Measurements from ENCODE around the gene NFIA. TPM values are rescaled to one million over a fixed set of nuclear protein-coding genes. Genes with fewer than 3 reads are reported as not detected.
"Not testable (repeated sequence)": the region's sequence is repeated elsewhere in the genome, so short reads cannot be mapped to it uniquely, and the experiment has no call there.

Gene NFIA
- total RNA-seq, 1 donor from 2014 or later, result 1.2 TPM

DNA sequence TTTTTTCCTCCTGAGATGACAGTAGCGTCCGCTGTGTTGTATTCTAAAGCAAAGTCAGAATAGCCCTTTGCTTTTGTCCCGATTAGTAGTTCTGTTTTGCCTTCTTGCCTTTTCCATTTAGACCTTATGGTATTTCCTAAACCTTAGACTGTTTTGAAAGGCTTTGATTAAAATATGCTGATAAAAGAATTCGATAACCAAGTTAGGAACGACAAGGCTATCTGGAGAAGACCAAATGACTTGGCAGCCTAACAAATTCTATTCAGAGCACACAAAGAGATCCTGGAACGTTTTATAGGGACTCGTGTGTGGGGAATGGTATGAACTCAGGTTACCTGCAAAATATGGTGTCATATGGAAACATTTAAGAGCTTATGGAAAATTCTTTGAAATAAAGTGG, 42.9 kb downstream of the NFIA start:
- Mint-ChIP-seq H3K4me1 (ENCODE audit: low read depth) (no peaks in the 10 kb centered on the region), H3K27ac (no peak overlapping the region), H3K36me3 (ENCODE audit: insufficient read depth) (no peaks in the 10 kb centered on the region), H3K4me3 (ENCODE audit: low read depth) (no peak overlapping the region), H3K9me3 (ENCODE audit: low read depth) (no peaks in the 10 kb centered on the region), H3K27me3 (peaks cover 67% of the 10 kb centered on the region)
- DNase-seq (ENCODE audit: low spot score, unreplicated experiment), result no peak
- TF ChIP-seq, protein P1, sequence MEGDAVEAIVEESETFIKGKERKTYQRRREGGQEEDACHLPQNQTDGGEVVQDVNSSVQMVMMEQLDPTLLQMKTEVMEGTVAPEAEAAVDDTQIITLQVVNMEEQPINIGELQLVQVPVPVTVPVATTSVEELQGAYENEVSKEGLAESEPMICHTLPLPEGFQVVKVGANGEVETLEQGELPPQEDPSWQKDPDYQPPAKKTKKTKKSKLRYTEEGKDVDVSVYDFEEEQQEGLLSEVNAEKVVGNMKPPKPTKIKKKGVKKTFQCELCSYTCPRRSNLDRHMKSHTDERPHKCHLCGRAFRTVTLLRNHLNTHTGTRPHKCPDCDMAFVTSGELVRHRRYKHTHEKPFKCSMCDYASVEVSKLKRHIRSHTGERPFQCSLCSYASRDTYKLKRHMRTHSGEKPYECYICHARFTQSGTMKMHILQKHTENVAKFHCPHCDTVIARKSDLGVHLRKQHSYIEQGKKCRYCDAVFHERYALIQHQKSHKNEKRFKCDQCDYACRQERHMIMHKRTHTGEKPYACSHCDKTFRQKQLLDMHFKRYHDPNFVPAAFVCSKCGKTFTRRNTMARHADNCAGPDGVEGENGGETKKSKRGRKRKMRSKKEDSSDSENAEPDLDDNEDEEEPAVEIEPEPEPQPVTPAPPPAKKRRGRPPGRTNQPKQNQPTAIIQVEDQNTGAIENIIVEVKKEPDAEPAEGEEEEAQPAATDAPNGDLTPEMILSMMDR (IDR thresholded peaks at IDR 0.05; ENCODE audit: unreplicated experiment), result no peak

DNA sequence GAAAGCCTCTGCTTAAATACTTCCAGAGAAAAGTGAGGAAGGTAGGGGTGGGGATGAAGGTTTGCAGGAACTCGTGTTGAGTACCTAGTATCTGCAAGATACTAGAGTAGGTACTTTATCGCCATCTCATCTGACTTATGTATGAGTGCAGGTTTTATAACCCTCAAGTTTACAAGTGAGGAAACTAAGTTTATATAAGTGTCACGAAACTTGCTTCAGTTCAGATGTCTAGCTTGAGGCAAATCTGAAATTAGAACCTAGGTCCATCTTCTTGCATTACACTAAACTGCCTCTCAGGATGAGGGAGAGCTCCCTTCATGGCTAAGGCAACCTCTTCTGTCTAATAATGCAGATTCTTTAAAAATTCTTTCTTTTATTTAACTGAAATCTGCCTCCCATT, 43.5 kb downstream of the NFIA start:
- no peak overlapping the region for H3K4me3 Mint-ChIP-seq (ENCODE audit: low read depth)
- H3K27me3 Mint-ChIP-seq, result peaks cover 65% of the 10 kb centered on the region
- no peak for DNase-seq (ENCODE audit: low spot score, unreplicated experiment)
- no peaks in the 10 kb centered on the region for H3K36me3 Mint-ChIP-seq (ENCODE audit: insufficient read depth)
- no peaks in the 10 kb centered on the region for H3K4me1 Mint-ChIP-seq (ENCODE audit: low read depth)
- TF ChIP-seq, protein P1 (IDR thresholded peaks at IDR 0.05; ENCODE audit: unreplicated experiment), result no peak
- no peak overlapping the region for H3K27ac Mint-ChIP-seq
- H3K9me3 Mint-ChIP-seq (ENCODE audit: low read depth), result no peaks in the 10 kb centered on the region

DNA sequence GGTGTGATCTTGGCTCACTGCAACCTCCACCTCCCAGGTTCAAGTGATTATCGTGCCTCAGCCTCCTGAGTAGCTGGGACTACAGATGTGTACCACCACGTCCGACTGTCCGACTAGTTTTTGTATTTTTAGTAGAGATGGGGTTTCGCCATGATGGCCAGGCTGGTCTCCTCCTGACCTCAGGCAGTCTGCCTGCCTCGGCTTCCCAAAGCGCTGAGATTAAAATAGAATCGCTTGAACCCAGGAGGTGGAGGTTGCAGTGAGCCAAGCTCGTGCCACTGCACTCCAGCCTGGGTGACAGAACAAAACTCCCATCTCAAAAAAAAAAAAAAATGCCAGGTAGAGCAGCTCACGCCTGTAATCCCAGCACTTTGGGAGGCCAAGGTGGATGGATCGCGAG, 44.5 kb downstream of the NFIA start:
- H3K27ac Mint-ChIP-seq; H3K9me3 Mint-ChIP-seq (ENCODE audit: low read depth); DNase-seq (ENCODE audit: low spot score, unreplicated experiment); H3K4me1 Mint-ChIP-seq (ENCODE audit: low read depth); H3K4me3 Mint-ChIP-seq (ENCODE audit: low read depth); H3K36me3 Mint-ChIP-seq (ENCODE audit: insufficient read depth): not testable (repeated sequence)
- peaks cover 65% of the 10 kb centered on the region for H3K27me3 Mint-ChIP-seq

GRCh38 chr1:61130338-61131000, 48.1 kb downstream of the NFIA start:
- no peaks in the 10 kb centered on the region for H3K36me3 Mint-ChIP-seq (ENCODE audit: insufficient read depth)
- TF ChIP-seq, protein P1 (IDR thresholded peaks at IDR 0.05; ENCODE audit: unreplicated experiment), result no peak
- peaks cover 50% of the 10 kb centered on the region for H3K27me3 Mint-ChIP-seq
- no peak overlapping the region for H3K27ac Mint-ChIP-seq
- no peaks in the 10 kb centered on the region for H3K9me3 Mint-ChIP-seq (ENCODE audit: low read depth)
- no peak for DNase-seq (ENCODE audit: low spot score, unreplicated experiment)
- no peak overlapping the region for H3K4me3 Mint-ChIP-seq (ENCODE audit: low read depth)
- H3K4me1 Mint-ChIP-seq (ENCODE audit: low read depth), result peaks cover 7% of the 10 kb centered on the region

- DNase-seq (ENCODE audit: low spot score, unreplicated experiment), result no peak
- H3K9me3 Mint-ChIP-seq (ENCODE audit: low read depth), result no peaks in the 10 kb centered on the region
- peaks cover 49% of the 10 kb centered on the region for H3K27me3 Mint-ChIP-seq
- H3K36me3 Mint-ChIP-seq (ENCODE audit: insufficient read depth), result no peaks in the 10 kb centered on the region
- TF ChIP-seq, protein P1 (IDR thresholded peaks at IDR 0.05; ENCODE audit: unreplicated experiment), result no peak
- H3K4me3 Mint-ChIP-seq (ENCODE audit: low read depth), result no peak overlapping the region
- H3K4me1 Mint-ChIP-seq (ENCODE audit: low read depth), result peaks cover 7% of the 10 kb centered on the region
- H3K27ac Mint-ChIP-seq, result no peak overlapping the region
Measured at GRCh38 chr1:61131248-61131647, 48.9 kb downstream of the NFIA start.

DNA sequence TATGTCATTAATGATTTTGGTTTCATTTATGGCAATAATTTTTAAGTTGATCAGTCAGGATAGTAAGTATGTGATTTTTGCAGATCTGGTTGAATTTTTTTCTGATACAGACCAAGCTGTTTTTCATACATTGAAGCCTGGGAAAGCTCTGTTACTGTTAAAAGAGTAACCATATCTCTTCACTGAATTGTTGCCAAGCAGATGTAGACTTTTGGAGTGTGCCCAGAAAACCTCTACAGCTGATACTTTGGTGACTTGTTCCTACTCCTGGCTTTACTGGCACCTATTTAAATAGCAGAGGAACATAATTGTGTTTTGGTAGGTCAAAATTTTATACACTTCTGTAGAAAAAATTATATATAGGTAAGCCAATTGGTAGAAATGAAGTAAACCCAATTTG, 49.4 kb downstream of the NFIA start:
- peaks cover 45% of the 10 kb centered on the region for H3K27me3 Mint-ChIP-seq
- H3K4me1 Mint-ChIP-seq (ENCODE audit: low read depth), result peaks cover 7% of the 10 kb centered on the region
- no peaks in the 10 kb centered on the region for H3K36me3 Mint-ChIP-seq (ENCODE audit: insufficient read depth)
- TF ChIP-seq, protein P1 (IDR thresholded peaks at IDR 0.05; ENCODE audit: unreplicated experiment), result no peak
- H3K4me3 Mint-ChIP-seq (ENCODE audit: low read depth), result no peak overlapping the region
- H3K9me3 Mint-ChIP-seq (ENCODE audit: low read depth), result no peaks in the 10 kb centered on the region
- H3K27ac Mint-ChIP-seq, result no peak overlapping the region
- no peak for DNase-seq (ENCODE audit: low spot score, unreplicated experiment)

Measured in progenitor cell of endocrine pancreas (in vitro differentiated cells).